SK-N-SH treated with all-trans-retinoic acid at 6 μM for 48 hours (cell line): ENCODE results near the gene SORD.

Experiments used
- ATAC-seq: fragments of 200-7000 bp; cut with Tn5 transposase; 3 replicates; pipeline ENCODE4 v1.9.1; 2020; ENCODE audit warnings: mild to moderate bottlenecking, moderate library complexity
- ARNTL ChIP-seq: fragments of 450-650 bp; formaldehyde crosslinking; IDR thresholded peaks from 2 replicates; pipeline ENCODE4 v1.5.0; 2020; ENCODE audit warnings: low read depth, mild to moderate bottlenecking, moderate library complexity, borderline replicate concordance
- BACH2 ChIP-seq: fragments of 250-450 bp; sonication (Bioruptor Pico); IDR thresholded peaks from 2 replicates; pipeline ENCODE4 v1.9.0; 2021; ENCODE audit warnings: mild to moderate bottlenecking, borderline replicate concordance
- CREB5 ChIP-seq: fragments of 250-450 bp; sonication (Bioruptor Pico); IDR thresholded peaks from 2 replicates; pipeline ENCODE4 v1.5.1; 2020; ENCODE audit warnings: low read depth, mild to moderate bottlenecking, moderate library complexity
- CSDC2 ChIP-seq: fragments of 250-450 bp; sonication (Bioruptor Pico); IDR thresholded peaks from 2 replicates; pipeline ENCODE4 v1.5.0; 2020; ENCODE audit warnings: mild to moderate bottlenecking, moderate library complexity
- ESRRG ChIP-seq: fragments of 250-450 bp; sonication (Bioruptor Pico); IDR thresholded peaks from 2 replicates; pipeline ENCODE4 v1.6.1; 2021; ENCODE audit warnings: mild to moderate bottlenecking
- GLIS3 ChIP-seq: fragments of 250-450 bp; sonication (Bioruptor Pico); IDR thresholded peaks from 2 replicates; pipeline ENCODE4 v1.5.0; 2020; ENCODE audit warnings: mild to moderate bottlenecking, moderate library complexity
- ISL1 ChIP-seq: fragments of 250-450 bp; sonication (Bioruptor Pico); IDR thresholded peaks from 2 replicates; pipeline ENCODE4 v2.1.2; 2022; ENCODE audit warnings: mild to moderate bottlenecking, moderate library complexity
- OSR1 ChIP-seq: fragments of 250-450 bp; sonication (Bioruptor Pico); IDR thresholded peaks from 2 replicates; pipeline ENCODE4 v1.8.0; 2022; ENCODE audit warnings: moderate library complexity, mild to moderate bottlenecking, inconsistent platforms
- PATZ1 ChIP-seq: fragments of 250-450 bp; sonication (Bioruptor Pico); IDR thresholded peaks from 2 replicates; pipeline ENCODE4 v1.8.0; 2020; ENCODE audit warnings: mild to moderate bottlenecking, moderate library complexity, borderline replicate concordance
- POU6F1 ChIP-seq: fragments of 250-450 bp; sonication (Bioruptor Pico); IDR thresholded peaks from 2 replicates; pipeline ENCODE4 v1.8.0; 2021; ENCODE audit warnings: low read depth, mild to moderate bottlenecking, moderate library complexity, borderline replicate concordance
- PPARA ChIP-seq: fragments of 250-450 bp; sonication (Bioruptor Pico); IDR thresholded peaks from 2 replicates; pipeline ENCODE4 v1.5.0; 2020; ENCODE audit warnings: mild to moderate bottlenecking, borderline replicate concordance
- RARB ChIP-seq: fragments of 250-450 bp; sonication (Bioruptor Pico); IDR thresholded peaks from 2 replicates; pipeline ENCODE4 v1.8.0; 2021; ENCODE audit warnings: mild to moderate bottlenecking, moderate library complexity
- SNAI2 ChIP-seq: fragments of 250-450 bp; sonication (Bioruptor Pico); IDR thresholded peaks from 2 replicates; pipeline ENCODE4 v1.5.0; 2020; ENCODE audit warnings: mild to moderate bottlenecking, moderate library complexity
- TCF4 ChIP-seq: fragments of 250-450 bp; sonication (Bioruptor Pico); IDR thresholded peaks from 2 replicates; pipeline ENCODE4 v1.8.0; 2021; ENCODE audit warnings: mild to moderate bottlenecking, moderate library complexity, borderline replicate concordance
- TOX ChIP-seq: fragments of 250-450 bp; sonication (Bioruptor Pico); IDR thresholded peaks from 2 replicates; pipeline ENCODE4 v1.8.0; 2021; ENCODE audit warnings: mild to moderate bottlenecking, moderate library complexity, borderline replicate concordance
- TSHZ2 ChIP-seq: fragments of 250-450 bp; sonication (Bioruptor Pico); IDR thresholded peaks from 2 replicates; pipeline ENCODE4 v1.5.0; 2020; ENCODE audit warnings: mild to moderate bottlenecking, moderate library complexity
- ZC3H10 ChIP-seq: fragments of 250-450 bp; sonication (Bioruptor Pico); IDR thresholded peaks from 2 replicates; pipeline ENCODE4 v1.5.1; 2021; ENCODE audit warnings: mild to moderate bottlenecking, moderate library complexity
- ZFP3 ChIP-seq: fragments of 250-450 bp; sonication (Bioruptor Pico); IDR thresholded peaks from 2 replicates; pipeline ENCODE4 v1.5.0; 2020; ENCODE audit warnings: mild to moderate bottlenecking, moderate library complexity
- ZFP30 ChIP-seq: fragments of 450-650 bp; formaldehyde crosslinking; IDR thresholded peaks from 2 replicates; pipeline ENCODE4 v1.5.0; 2022; ENCODE audit warnings: mild to moderate bottlenecking, moderate library complexity
- ZNF565 ChIP-seq: fragments of 450-650 bp; formaldehyde crosslinking; conservative IDR thresholded peaks from 2 replicates; pipeline ENCODE4 v1.5.0; 2020; ENCODE audit warnings: low read depth, mild to moderate bottlenecking, moderate library complexity
- ZNF70 ChIP-seq: fragments of 450-650 bp; formaldehyde crosslinking; IDR thresholded peaks from 2 replicates; pipeline ENCODE4 v1.5.0; 2020; ENCODE audit warnings: mild to moderate bottlenecking, moderate library complexity
- ZNF8 ChIP-seq: fragments of 450-650 bp; formaldehyde crosslinking; IDR thresholded peaks from 2 replicates; pipeline ENCODE4 v1.5.0; 2020; ENCODE audit warnings: mild to moderate bottlenecking, moderate library complexity

The SORD gene

GRCh38 chr15:45087513-45087912, 64.5 kb downstream of the SORD start (continued):
- no peak for TF ChIP-seq POU6F1 (CRISPR knock-in tag)
- TF ChIP-seq, all 23 proteins: peak for 0

GRCh38 chr15:45088801-45089711, 66.1 kb downstream of the SORD start:
- TF ChIP-seq TOX (CRISPR knock-in tag) (no peak), ZNF70 (no peak), ZNF565 (CRISPR knock-in tag) (no peak), OSR1 (CRISPR knock-in tag) (no peak), ZNF8 (CRISPR knock-in tag) (no peak), TSHZ2 (CRISPR knock-in tag) (no peak), GLIS3 (no peak), POU6F1 (CRISPR knock-in tag) (no peak), RARB (no peak), ISL1 (CRISPR knock-in tag) (no peak)
- ATAC-seq, result no peak

GRCh38 chr15:45089712-45090373, 66.8 kb downstream of the SORD start:
- no peak for ATAC-seq
- TF ChIP-seq ZC3H10, result no peak
- TF ChIP-seq ARNTL (CRISPR knock-in tag), result no peak
- TF ChIP-seq ESRRG (CRISPR knock-in tag), result no peak
- no peak for TF ChIP-seq ZFP3
- no peak for TF ChIP-seq PATZ1
- no peak for TF ChIP-seq RARB
- TF ChIP-seq CREB5, result no peak
- no peak for TF ChIP-seq PPARA
- TF ChIP-seq BACH2 (CRISPR knock-in tag), result no peak
- TF ChIP-seq SNAI2 (CRISPR knock-in tag), result no peak
- TF ChIP-seq TCF4 (CRISPR knock-in tag), result no peak
- no peak for TF ChIP-seq ZNF70
- no peak for TF ChIP-seq ISL1 (CRISPR knock-in tag)
- no peak for TF ChIP-seq OSR1 (CRISPR knock-in tag)
- no peak for TF ChIP-seq TSHZ2 (CRISPR knock-in tag)
- no peak for TF ChIP-seq TOX (CRISPR knock-in tag)
- no peak for TF ChIP-seq ZFP30
- TF ChIP-seq GLIS3, result no peak
- TF ChIP-seq CSDC2, result no peak
